ENCODE data around the gene DUSP16. TPM values are rescaled to one million over a fixed set of nuclear protein-coding genes. Genes with fewer than 3 reads are reported as not detected.

Gene DUSP16
- total RNA-seq, 1 experiment from 2014 or later: 4.4 TPM

GRCh38 chr12:12510551-12510950 lies 52.1 kb downstream of the DUSP16 start:
- no peak overlapping the region for H2AFZ ChIP-seq (ENCODE audit: low read length)
- no peaks in the 10 kb centered on the region for H3K9me3 ChIP-seq (ENCODE audit: low read length)
- ATAC-seq (no peak), DNase-seq (no peak)
- H3K4me1 ChIP-seq (ENCODE audit: insufficient read depth, low read length): peaks cover 15% of the 10 kb centered on the region
- H3K4me2 ChIP-seq (ENCODE audit: low read length): no peak overlapping the region
- no peaks in the 10 kb centered on the region for H3K36me3 ChIP-seq (ENCODE audit: low read depth, low read length)
- no peaks in the 10 kb centered on the region for H4K20me1 ChIP-seq (ENCODE audit: low read length)
- H3K9ac ChIP-seq (ENCODE audit: low read length): no peak overlapping the region; the same call in 1 of the 2 replicates
- no peaks in the 10 kb centered on the region for H3F3A ChIP-seq (ENCODE audit: low read length, unreplicated experiment)
- BruUV-seq (replicated peaks): no TSS peak
- TF ChIP-seq EZH2 (IDR thresholded peaks at IDR 0.05; ENCODE audit: low read length, unreplicated experiment) (no peak), CTCF (conservative IDR thresholded peaks at IDR 0.05; ENCODE audit: low read depth, low read length) (no peak), EZH2phosphoT487 (IDR thresholded peaks at IDR 0.05; ENCODE audit: borderline replicate concordance, low read length) (no peak)
- H3K4me3 ChIP-seq (ENCODE audit: low read length): no peak overlapping the region
- no peaks in the 10 kb centered on the region for H3K27me3 ChIP-seq (ENCODE audit: low read length)
- ChIA-PET POLR2A (ENCODE audit: unreplicated experiment) (no interaction called here), CTCF (no interaction called here)
- no peaks in the 10 kb centered on the region for H3K9me2 ChIP-seq (replicated peaks; ENCODE audit: low read length)
- peak overlapping the region; percentile 53 for H3K27ac ChIP-seq (ENCODE audit: low read length)
- no peaks in the 10 kb centered on the region for H3K79me2 ChIP-seq (ENCODE audit: low read length)
- intact Hi-C loops (cut with micrococcal nuclease): no loop called here

DNA sequence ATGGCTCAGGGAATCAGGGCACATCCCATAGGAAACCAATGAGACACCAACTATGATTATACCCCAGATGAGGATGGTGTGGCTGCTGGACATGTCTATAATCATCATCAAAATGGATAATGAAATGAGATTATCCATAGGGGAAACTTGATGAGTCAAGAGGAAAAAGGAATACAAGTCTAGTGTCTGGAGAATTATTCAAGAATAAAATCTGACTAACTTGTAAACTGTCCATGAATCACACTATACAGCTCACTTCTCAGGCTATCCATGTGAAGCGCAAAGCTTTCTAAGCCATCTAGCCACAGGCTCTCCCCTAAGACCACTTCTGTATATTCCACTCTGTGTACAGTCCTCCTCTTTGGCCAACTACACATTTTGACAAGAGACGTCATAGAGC lies 52.5 kb downstream of the DUSP16 start:
- H4K20me1 ChIP-seq (ENCODE audit: low read length): no peaks in the 10 kb centered on the region
- H3K4me1 ChIP-seq (ENCODE audit: insufficient read depth, low read length): peaks cover 15% of the 10 kb centered on the region
- POLR2A ChIA-PET (ENCODE audit: unreplicated experiment): no interaction called here
- no peaks in the 10 kb centered on the region for H3K79me2 ChIP-seq (ENCODE audit: low read length)
- H3K9me3 ChIP-seq (ENCODE audit: low read length): no peaks in the 10 kb centered on the region
- H2AFZ ChIP-seq (ENCODE audit: low read length): no peak overlapping the region
- no peak for TF ChIP-seq CTCF (conservative IDR thresholded peaks at IDR 0.05; ENCODE audit: low read depth, low read length)
- TF ChIP-seq EZH2 (IDR thresholded peaks at IDR 0.05; ENCODE audit: low read length, unreplicated experiment): no peak
- no peak for TF ChIP-seq EZH2phosphoT487 (IDR thresholded peaks at IDR 0.05; ENCODE audit: borderline replicate concordance, low read length)
- DNase-seq (peak; percentile 64), ATAC-seq (peak; percentile 70)
- no peaks in the 10 kb centered on the region for H3K27me3 ChIP-seq (ENCODE audit: low read length)
- CTCF ChIA-PET: no interaction called here
- H3K9me2 ChIP-seq (replicated peaks; ENCODE audit: low read length): no peaks in the 10 kb centered on the region
- no peak overlapping the region; the same call in 1 of the 2 replicates for H3K9ac ChIP-seq (ENCODE audit: low read length)
- H3K27ac ChIP-seq (ENCODE audit: low read length): peak overlapping the region; percentile 53
- H3K4me2 ChIP-seq (ENCODE audit: low read length): no peak overlapping the region
- intact Hi-C loops (cut with micrococcal nuclease): no loop called here
- H3F3A ChIP-seq (ENCODE audit: low read length, unreplicated experiment): no peaks in the 10 kb centered on the region
- no peak overlapping the region for H3K4me3 ChIP-seq (ENCODE audit: low read length)
- no peaks in the 10 kb centered on the region for H3K36me3 ChIP-seq (ENCODE audit: low read depth, low read length)
- no TSS peak for BruUV-seq (replicated peaks)

DNA sequence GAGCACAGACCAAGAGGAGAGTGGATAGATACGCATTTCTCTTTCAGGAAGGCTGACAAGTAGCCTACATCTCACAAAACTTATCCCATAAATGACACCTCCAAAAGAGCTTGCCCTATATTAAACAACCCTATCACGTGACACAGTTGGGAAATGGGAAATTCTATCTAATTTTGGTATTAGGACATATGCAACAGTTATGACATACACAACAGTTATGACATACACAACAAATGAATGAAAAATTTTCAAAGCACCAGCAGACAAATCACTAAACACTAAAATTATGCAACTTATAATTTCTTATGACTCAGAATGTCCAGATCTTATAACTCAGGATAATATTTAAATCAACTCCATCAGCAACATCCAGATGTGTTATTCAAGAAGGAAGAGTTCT lies 54.1 kb downstream of the DUSP16 start:
- BruUV-seq (replicated peaks): no TSS peak
- Histone ChIP-seq H3F3A (ENCODE audit: low read length, unreplicated experiment) (no peaks in the 10 kb centered on the region), H3K4me2 (ENCODE audit: low read length) (no peak overlapping the region), H3K4me3 (ENCODE audit: low read length) (no peak overlapping the region), H3K36me3 (ENCODE audit: low read depth, low read length) (no peaks in the 10 kb centered on the region), H3K27me3 (ENCODE audit: low read length) (no peaks in the 10 kb centered on the region), H3K27ac (ENCODE audit: low read length) (no peak overlapping the region), H4K20me1 (ENCODE audit: low read length) (no peaks in the 10 kb centered on the region), H3K9me2 (replicated peaks; ENCODE audit: low read length) (no peaks in the 10 kb centered on the region), H3K4me1 (ENCODE audit: insufficient read depth, low read length) (peaks cover 15% of the 10 kb centered on the region), H3K79me2 (ENCODE audit: low read length) (no peaks in the 10 kb centered on the region), H2AFZ (ENCODE audit: low read length) (no peak overlapping the region), H3K9ac (ENCODE audit: low read length) (no peak overlapping the region), H3K9me3 (ENCODE audit: low read length) (no peaks in the 10 kb centered on the region)
- intact Hi-C loops (cut with micrococcal nuclease): no loop called here
- CTCF ChIA-PET: no interaction called here
- TF ChIP-seq EZH2phosphoT487 (IDR thresholded peaks at IDR 0.05; ENCODE audit: borderline replicate concordance, low read length): no peak
- no peak for TF ChIP-seq EZH2 (IDR thresholded peaks at IDR 0.05; ENCODE audit: low read length, unreplicated experiment)
- TF ChIP-seq CTCF (conservative IDR thresholded peaks at IDR 0.05; ENCODE audit: low read depth, low read length): no peak
- POLR2A ChIA-PET (ENCODE audit: unreplicated experiment): no interaction called here
- DNase-seq (no peak), ATAC-seq (no peak)

Data from PC-3 (cell line).